NCI-H2029 (cell line): ENCODE results near the gene CSMD2.

Experiments
- DNase-seq: peaks from one replicate; lab custom pipeline; 2025; lab: John Stamatoyannopoulos, UW

CSMD2 gene

DNA sequence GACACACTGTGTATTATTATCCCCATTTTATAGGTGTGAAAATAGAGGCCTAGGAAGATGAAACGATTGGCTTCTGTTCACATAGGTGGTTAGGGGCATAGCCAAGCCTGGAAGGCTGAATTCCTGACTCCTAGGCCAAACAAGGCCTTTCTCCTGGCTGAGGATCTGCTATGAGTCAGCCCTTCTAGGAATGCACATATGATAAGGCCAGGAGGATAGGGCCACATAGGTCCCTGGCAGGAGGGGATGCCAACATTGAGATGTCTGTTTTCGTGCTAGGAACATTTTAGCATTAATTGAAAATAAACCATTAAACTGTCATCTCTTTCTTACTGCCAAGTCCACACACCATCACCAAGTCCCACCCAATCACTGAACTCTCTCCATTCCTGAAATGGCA is 9.2 kb downstream of the CSMD2 start:
- no peak for DNase-seq

DNA sequence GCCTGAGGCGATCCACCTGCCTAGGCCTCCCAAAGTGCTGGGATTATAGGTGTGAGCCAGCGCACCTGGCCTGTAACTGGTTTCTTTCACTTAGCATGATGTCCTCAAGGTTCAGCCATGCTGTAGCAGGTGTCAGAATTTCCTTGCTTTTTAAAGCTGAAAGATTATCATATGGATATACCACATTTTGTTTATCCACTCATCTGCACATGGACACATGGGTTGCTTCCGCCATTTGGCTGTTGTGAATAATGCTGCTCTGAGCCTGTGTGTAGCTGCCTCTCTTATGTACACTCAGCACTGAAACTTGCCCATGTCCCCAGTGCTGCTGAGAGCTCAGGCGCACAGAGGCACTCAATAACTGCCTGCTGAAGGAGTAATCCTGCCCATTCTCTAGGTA is 11.8 kb downstream of the CSMD2 start:
- no peak for DNase-seq

DNA sequence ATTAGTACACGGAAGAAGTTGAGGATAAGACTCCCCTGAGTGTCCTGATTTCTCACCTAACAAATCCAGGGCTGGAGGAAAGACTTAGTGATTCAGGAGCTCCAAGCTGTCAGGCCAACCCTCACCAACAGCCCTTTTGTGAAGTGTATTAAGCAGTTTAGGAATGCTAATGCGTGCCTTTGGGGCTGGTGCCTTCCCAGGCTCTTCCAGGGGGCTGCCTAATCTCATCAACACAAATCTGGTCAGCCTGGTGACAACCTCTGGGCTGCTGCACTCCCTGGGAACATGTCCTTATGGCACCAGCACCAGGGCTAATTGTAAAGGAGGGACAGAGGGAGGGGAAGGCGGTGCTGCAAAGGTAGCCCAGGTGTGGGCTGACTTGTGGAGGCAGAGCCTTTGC is 15.5 kb downstream of the CSMD2 start:
- no peak for DNase-seq

DNA sequence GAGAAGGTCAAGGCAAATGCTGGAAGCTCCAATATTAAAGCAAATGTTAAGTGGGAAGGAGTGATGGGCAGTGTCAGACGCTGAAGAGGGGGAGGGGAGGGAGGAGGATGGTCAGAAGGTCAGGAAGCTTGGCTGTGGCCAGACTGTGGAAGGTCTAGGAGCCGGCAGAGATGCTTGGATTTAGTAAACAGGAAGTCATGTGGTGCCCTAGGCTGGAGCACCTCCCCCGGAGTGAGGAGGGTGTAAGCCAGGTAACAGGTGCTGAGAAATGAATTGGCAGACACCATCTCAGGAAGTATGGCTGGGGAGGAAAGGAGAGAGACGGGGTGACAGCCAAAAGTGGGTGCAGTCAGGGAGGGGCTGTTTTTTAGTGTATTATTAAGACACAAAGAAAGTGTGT is 17.7 kb downstream of the CSMD2 start:
- peak; percentile 40 for DNase-seq

DNA sequence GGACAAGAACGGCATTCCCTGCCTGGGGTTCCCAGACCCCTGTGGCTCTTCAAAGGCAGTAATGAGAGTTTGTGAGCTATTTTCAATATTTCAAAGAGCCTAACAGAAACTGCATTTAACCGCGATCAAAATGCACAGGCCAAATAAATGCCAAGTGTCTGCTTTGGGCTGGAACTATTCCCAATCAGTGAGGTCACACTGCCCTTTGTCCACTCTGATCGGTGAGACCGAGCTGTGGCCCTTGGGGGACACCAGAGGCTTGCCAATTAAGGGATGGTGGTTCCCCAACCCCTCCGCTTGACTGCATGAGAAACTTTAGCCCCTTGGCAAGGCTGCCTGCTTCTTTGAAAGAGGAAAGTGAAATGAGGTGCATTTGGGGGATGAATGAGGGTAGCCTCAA is 20.3 kb downstream of the CSMD2 start:
- DNase-seq, result no peak

DNA sequence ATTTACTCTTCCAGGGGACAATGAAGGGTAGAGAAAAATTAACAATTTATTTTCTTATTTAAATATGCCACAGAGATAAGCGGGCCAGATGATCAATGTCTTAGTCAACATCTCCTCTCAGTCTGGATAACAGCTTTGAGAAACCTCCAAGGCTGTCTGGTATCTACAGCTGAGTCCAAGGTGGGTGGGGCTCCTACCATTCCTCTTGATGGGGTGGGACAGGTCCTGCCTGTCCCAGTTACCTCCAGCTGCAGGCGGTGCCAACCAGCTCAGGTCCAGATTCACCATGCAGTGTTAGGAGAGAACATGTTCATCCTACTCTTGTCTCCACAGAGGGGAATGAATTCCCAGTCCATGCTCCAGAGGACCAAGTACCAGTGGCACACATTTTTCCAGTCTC is 21.1 kb downstream of the CSMD2 start:
- DNase-seq, result no peak

DNA sequence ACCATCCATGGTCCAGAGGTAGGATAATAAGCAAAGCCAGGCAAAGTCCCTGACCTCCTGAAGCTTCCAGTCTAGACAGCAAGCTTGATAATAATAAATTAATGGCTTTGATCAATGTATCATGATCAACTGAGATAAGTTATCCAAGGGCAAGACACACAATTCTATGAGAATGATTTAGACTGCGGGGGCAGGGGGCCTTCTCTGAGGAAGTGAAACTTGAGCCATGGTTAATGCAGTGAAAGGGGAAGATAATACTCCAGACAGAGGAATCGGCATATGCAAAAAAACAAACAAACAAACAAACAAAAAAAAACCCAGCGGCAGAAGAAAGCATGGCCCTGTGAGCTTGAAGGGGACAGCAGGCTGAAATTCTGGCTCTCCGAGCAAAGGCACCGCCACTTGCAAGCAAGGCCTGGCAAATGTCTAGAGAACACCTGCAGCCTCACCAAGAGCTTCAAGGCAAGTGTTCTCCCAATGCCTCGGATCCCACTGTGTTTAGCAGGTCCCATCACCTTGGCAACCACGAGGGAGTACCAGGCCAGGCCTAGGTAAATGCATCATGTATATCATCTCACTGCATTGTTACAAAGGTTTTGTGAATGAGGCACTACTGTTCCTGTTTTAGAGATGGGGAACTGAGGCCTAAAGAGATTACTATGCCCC is 24.9 kb downstream of the CSMD2 start:
- DNase-seq, result no peak

DNA sequence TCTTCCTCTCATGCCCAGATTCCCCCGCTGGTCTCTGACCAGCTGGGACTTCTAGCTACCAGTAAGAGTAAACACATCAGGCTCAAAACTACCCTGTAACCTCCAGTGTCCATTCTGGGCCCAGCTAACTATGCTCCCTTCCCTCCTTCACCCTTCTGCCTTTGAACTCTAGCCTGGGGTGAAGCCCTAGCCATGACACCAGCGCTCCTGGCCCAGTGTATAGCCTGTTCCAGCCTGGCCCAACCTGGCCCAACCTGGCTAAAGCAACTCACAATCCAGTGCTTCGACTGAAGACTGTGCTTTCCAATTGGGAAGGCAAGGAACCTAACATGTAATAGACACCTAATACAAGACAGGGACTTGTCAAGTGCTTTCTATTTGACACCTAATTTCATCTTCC is 27.6 kb downstream of the CSMD2 start:
- DNase-seq, result no peak

DNA sequence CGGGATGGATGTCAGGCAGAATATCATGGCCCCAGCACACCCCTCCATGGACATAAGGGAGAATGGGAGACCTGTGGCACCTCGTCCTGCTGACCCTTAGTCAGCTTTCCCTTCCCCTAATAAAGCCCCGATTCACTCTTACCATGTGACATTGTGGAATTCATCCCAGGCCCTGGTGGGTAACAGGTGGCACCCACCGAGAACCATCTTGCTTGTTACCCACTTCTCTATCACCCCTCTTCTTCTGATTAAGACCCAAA is 32.9 kb downstream of the CSMD2 start:
- DNase-seq, result no peak

DNA sequence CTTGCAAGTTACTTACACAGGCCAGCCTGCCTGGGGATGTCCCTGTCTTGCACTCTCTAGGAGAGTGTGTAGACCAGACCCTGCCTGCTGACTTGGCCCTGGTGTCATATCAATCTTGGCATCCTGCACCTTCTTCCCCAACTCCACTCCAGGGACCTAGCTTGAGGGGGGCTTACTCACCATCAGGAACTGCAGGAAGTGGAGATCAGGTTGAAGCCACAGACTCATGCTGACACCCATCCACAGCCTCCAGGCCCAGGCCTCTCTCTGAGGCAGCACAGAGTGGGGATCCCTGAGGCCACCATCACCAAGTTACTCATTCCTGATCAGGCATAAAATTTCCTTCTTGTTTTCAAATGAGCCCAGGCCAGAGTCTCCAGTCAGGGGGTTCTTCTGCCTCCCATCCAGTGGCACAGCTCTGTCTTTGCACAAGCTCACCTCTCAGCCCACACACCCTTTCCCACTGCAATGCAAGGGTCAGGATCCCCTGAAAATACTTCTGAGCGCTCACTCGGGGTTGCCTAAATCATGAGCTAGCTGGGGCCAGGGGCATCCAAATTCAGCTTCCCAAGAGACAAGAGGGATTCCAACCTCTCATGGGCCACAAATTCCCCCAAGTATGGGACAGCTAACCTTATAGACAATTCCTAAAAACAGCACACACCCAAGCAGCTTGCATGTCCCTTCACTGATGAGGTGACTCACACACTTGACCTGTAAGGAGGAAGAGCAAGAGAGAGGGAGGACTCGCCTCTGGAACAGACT is 33.5 kb downstream of the CSMD2 start:
- no peak for DNase-seq

DNA sequence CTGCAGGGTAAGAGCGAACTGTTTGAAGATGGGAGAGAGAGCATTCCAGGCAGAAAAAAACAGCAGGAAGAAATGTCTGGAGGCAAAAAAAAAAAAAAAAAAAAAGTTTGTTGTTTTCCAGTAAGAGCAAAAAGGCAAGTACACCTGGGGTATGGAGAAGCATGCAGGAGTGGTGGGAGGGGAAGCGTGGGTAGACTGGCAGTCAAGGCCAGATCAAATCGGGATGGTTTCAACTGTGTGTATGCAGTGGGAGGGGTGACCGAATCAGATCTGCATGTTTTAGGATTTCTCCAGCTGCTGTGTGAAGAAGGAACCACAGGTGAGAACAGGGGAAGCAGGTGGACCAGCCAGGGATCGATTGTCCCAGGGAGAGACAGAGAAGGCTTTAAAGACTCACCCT is 34.7 kb downstream of the CSMD2 start:
- no peak for DNase-seq

DNA sequence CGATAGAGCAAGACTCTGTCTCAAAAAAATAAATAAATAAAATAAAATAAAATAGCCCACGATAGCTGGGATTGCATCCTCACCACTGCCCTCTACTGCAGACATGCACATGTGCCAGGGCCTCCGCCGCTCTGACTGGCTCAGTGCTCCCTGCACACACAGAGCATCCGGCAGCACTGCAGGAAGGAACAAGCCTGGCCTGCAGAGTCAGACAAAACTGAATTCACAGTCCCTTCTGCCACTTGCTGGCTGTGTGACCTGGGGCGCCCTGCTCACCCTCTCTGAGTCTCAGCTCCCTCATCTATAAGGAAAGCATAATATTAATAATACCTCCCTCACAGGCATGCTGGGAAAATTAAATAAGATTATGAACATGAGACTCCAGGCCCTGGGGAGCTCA is 35.4 kb downstream of the CSMD2 start:
- no peak for DNase-seq

DNA sequence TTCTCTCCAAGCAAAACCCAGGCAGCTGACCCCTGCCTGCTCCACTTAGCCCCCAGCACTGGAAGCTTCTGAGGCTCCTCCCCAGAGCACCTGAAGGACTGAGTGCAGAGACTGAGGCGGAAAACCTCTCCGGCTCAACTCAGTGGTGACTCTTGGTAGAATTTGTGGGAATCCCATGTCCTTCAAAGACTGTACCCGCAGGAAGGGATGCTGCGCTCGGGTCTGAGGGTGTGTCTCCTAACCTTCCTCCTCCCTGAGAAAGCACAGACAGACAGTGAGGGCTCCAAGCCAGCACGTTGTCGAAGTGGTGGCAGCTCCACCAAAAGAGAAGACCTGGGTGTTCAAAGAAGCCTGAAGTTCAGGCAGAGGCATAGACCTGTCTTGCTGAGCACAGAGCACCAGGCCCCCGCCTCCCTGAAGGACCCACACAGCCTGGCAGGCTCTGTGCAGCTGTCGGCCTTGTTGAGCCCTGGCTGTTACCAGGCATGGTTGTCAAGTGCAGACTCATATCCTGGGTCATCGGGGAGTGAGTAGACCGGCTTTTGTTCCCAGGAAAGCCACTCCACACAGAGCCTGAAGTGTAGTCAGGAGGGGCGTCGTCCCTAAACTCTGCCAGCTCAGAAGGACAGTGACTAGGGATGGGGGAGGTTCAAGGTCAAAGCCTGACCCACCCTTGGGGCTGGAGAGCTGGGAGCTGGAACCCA is 36.7 kb downstream of the CSMD2 start:
- peak; percentile 34 for DNase-seq

DNA sequence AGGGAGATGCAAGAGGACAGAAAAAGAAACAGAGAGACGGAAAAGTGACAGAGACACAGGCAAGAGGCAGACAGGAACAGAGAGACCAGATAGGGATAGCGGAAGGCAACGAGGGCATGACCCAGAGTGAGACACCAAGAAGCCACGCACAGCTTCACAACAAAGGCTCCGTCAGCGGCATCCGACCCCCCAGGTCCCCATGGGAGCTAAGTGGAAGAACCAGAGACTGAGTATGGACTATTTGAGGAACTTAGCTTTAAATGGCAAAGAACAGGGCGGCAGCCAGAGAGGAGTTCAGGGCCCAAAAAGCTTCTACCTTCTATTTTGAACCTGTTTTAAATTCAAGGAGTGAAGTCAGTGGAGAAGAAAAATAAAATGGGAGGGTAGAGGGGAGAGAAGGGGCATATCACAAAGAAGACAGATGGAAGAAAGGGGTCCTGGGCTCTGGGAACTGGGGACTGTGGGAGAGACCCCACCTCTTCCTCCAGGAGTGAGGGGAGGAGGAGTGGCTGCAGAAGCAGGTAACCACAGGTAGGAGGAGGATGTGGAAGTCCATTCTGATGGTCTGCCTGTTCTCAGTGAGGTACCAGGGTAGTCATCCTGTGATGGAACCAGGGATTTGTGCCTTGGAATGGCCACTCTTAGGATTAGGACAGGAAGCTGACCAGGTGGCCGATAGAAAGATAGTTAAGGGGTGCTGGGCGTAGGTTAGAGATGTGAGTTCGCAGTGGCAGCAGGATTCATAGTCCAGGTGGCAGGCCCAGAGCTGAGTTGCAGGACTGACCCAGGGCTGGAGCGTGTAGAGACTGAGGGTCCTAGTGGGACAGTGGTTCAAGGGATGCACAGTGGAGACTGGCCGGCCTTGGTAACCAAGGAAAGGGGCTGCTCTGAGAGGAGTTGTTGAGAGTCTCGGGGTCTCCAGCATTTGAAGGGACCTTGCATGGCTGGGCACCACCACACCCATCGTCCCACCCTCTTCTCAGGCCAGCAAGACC is 37.7 kb downstream of the CSMD2 start:
- DNase-seq, result no peak

DNA sequence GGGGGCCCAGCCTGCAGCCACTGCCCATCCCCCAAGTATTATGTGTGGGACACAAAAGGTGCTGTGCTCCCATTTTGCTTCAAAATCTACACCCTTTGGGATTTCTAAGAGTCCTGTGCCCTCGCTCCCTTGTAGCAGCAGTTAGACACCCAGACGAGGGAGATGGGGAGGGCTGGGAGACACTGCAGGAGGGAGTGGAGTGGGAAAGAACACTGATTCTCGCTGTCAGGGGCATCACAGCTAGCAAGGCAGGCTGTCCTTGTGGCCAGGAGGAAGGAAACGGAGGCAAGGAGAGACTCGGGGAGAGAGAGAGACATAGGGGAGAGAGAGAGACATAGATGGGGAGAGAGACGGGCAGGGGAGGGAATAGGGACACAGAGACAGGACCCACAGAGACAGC is 38.5 kb downstream of the CSMD2 start:
- DNase-seq, result no peak

DNA sequence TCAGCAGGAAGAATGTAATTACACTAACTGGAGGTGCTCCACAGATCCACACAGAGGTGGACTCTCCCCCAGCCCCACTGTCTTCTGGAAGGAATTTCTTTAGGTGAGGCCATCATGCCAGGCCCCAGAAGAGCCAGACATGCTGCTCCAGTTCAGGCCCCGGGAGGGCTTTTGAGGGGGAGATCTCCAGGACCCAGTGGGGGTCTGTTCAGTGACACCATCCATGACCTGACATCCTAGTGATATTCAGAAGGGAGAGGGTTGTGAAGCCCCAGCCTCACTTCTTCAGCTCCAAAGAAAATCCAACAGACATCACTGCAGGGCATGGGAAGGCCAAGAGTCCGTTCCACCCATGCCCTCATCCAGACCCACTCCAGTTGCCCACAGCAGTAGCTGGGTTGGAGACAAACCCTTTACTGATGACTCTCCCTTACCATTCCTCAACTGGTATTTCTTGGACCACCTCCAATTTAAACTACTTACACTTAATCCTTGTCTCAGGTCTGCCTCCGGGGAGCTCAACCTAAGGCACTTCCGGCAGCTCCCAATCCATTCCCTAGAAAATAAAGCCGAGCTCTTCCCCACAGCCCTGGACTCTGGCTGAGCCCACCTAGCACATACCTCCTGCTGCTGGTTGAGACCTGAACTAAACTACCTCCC is 39.2 kb downstream of the CSMD2 start:
- no peak for DNase-seq

DNA sequence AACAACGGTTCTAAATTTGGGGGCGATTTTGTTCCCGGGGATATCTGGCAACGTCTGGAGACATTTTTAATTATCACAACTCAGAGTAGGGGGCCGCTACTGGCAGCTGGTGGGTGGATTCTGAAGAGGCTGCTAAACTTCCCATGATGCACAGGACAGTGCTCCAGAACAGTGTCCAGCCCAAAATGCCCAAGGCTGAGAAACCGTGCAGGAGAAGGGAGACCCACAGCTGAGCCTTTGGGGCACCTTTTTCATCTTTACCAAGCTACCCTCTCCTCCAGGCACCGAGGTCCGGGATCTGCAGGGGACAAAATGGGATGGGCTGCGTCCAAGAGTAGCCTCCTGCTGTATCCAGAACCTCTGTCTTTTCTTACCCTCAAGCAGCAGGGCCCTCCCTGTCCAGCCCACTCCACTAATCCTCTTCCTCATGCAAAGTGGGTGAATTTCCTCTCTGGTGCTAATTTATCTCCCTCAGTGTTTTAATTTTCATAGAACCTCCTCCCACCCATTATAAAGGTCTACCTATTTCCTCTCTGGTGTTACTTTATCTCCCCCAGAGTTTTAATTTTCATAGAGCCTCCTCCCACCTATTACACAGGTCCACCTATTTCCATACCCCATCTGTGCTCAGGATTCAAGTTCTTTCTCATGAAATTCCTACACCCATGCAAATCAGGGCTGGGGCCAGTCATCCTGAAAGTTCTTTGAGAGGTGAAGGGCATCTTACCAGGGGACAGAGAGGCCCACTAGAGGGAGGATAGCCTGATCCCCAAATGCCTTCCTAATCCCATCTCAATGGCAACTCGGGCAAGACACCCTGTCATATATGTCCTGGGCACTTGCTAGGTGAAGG is 42.7 kb downstream of the CSMD2 start:
- no peak for DNase-seq

DNA sequence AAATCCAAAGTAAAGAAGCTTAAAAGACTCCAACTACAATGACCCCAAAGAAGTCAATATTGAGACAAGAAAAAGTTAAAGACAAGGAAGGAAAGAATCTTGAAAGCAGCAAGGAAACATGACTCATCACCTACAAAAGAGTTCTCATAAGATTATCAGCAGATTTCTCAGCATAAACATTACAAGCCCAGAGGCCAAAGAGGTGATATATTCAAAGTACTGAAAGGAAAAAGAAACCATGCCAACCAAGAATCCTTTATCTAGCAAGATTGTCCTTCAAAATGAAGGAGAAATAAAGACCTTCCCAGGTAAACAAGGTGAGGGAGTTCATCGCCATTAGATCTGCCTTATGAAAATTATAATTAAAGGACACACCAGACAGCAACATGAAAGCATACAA is 49.8 kb downstream of the CSMD2 start:
- DNase-seq, result no peak

DNA sequence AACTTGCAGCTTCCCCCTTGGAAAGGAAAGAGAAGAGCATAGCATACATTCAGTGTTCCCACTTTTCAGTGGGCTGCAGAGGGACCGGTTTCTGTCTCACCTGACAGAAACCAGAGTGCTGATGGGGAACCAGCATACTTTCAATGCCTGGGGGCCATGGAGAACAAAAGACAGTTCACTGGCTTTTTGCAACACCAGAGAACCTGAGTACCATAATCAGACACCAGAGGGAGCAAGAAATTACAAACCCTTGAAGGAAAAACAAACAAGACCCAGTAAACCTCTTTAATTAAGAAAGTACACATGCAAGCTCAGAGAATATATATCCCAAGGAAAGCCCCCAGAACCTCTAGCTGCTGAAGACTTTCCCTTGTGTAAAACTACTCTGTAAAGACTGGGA is 51.1 kb downstream of the CSMD2 start:
- peak; percentile 19 for DNase-seq

DNA sequence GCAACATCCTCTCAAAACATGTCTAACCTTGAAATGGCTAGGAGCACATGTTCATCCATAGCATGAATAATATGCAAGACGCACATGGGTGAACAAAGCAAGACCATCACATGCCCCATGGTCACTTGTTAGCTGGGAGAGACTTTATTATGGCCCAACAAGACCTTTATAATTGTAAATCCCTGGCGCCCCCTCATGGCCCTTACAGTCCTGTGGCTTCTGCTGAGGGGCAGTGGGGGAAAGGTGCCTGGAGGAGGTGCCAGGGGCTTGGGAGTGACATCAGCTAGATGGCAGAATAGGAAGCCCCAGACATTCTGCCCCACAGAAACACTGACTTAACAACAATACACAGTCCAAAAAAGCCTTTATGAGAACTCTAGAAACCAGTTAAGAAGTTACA is 51.7 kb downstream of the CSMD2 start:
- DNase-seq, result no peak

DNA sequence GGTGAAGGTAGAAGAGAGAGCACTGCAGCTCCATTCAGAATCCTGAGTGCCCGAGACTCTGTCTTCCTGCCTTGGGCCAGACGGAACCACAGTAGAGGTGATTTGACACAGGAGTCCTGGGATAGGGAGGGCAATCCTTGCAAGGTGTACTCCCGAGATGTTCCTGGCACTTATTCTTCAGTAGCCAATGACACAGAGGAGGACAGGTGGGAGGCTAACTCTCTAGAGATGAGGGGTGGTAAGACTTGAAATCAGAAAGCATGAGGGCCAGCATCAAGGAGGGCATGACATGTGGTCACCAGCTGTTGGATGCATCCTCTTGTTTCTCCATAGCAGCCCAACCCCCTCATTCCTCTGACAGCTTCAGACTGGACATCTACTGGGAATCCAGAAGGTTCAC is 56.3 kb downstream of the CSMD2 start:
- no peak for DNase-seq
